SH-SY5Y (cell line): Measurements from ENCODE around the gene CEP44.

ENCODE experiments used
- GATA2 ChIP-seq: IDR thresholded peaks from 2 replicates; pipeline ENCODE4 v1.6.1; 2011; ENCODE audit warnings: mild to moderate bottlenecking, low read depth, low read length
- GATA3 ChIP-seq: IDR thresholded peaks from 2 replicates; pipeline ENCODE4 v1.6.1; 2011; ENCODE audit warnings: low read depth, mild to moderate bottlenecking, low read length, moderate library complexity

DNA sequence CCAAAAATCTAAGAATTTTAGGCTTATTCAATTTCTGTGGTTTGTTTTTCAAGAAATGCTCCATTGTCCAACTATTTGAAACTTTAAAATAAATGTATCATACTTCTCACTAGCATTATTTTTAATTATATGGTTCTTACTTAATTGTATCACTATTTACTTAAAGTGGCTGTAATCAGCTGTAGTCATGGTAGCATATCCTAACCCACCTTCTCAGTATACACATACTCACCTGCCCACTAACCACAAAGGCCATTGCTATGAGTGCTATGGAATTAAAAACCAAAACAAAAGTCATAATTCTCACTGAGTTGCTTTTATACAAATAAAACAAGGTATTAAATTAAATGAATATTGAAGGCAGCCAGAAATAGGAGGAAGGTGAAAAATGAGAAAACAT lies 5.2 kb upstream of the CEP44 start:
- TF ChIP-seq GATA2 = no peak
- TF ChIP-seq GATA3 = no peak
